NB4 (cell line): ENCODE results near the gene RANBP3.

Source experiments
- CTCF ChIP-seq: IDR thresholded peaks from one replicate; pipeline ENCODE4 v1.5.1; 2012; ENCODE audit warnings: low read depth, low read length
- MYC ChIP-seq: IDR thresholded peaks from 2 replicates; pipeline ENCODE4 v1.6.1; 2011; ENCODE audit warnings: low read depth, low read length

GRCh38 chr19:5997371-5997770 is 19.4 kb upstream of the RANBP3 start:
- TF ChIP-seq MYC (no peak), CTCF (no peak)
